ENCODE data around the gene MAML3.
"Not testable (repeated sequence)": the region's sequence is repeated elsewhere in the genome, so short reads cannot be mapped to it uniquely, and the experiment has no call there.

The MAML3 gene

DNA sequence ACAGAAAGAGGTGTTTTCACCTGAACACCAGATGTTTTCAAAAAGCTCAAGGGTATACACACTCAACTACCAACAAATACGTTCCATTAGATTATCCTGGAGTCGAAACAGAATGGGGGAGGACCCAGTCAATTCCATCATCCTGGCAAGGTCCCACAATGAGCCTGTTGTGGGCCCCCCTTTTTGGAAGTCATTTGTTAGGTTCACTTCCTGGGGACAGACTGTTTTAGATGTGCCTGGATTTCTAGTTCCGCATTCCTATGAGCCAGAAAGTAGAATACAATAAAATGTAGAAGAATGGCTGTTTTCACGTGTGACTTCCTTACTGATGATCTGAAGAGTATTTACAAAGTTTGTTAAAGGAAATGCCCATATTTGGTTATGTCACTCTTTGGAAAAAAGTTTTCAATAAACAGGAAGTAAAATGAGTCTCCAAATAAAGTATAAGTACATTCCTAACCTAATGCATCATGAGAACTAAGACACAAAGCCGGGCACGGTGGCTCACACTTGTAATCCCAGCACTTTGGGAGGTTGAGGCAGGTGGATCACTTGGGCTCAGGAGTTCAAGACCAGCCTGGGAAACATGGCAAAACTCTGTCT, 192.5 kb downstream of the MAML3 start:
- DNase-seq (ENCODE audit: low read depth) = no peak

DNA sequence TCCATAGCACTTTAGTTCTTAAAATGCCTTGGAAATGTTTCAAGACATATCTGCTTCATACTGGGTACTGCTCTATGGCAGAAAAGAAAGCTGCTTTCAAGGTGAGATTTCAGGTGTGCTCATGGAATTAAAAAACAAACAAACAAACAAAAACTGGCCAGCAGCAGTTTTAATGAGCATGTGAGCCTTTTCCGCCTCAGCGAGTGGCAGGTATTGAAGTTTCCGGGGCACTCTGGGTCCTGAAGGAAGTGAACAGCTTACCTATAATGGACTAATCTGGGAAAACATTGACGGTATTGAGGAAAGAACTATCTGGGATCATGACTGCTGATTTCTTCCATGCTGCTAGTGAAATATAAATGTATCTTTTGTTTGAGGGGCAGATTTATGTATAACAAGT, 194.6 kb downstream of the MAML3 start:
- no peak for DNase-seq (ENCODE audit: low read depth)

DNA sequence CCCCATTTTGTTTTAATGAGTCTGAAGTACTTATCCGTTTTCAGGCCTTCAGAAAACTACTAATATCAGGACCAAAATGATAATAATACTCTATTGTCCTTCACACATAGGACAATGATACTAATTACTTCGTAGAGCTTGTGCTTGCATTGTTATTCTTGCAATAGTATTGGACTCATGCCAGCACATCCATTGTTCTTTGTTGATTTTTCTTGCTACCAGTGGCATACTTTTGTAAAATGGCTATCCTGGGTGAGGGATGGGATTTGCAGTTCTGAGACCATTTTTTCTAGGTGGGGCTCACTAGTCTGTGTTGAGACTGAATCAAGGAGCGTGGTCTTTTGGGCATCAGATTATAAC, 195.3 kb downstream of the MAML3 start:
- DNase-seq (ENCODE audit: low read depth) = no peak

DNA sequence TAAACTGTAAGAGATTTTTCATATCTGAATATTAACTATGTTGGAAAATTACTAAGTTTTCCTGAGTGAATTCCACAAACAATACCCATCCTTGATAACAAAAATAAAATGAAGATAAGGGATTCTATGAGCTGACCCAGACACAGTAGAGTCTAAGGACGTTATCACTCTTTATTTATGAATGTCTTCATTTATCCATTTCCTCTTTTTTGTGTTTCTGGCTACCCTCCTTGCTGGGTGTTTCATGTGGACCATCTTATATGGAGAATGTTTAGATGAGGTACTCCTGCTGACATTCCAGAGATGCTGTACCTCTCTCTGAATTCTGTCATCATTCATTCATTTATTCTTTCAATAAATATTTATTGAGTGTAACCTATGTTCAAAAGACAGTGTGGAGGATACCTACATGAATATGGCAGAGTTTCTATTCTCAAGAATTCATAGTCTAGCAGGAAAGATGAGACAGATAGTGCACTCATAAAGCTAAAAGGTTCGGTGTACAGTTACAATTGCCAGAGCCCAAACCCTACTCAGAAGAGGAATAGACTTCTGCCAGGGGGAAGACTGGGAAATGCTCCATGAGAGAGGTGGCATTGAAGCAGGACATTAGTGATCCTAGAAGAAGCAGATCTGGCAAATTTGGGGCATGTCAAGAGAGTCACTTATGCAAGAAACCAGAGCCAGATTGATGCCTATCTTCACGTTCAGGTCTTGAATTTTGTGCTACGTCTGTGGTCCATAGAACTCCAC, 195.8 kb downstream of the MAML3 start:
- DNase-seq (ENCODE audit: low read depth) = no peak

DNA sequence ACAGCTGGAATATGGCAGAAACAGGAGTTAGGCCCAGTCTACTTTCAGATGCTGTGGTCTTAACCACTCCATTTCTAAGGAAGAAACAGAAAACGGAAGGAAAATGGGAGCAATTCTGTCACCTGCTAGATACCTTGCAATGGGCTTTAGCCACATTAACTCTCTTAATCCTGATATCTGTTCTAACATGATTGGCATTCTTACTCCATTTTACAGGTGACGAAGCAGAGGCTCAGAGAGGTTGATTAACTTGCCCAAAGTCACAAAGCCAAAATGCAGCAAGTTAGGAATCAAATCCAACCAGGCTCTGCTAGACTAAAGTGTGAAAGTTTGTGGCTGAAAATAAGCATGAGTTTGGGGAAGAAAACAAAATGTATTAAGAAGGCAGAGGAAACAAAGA, 196.9 kb downstream of the MAML3 start:
- DNase-seq (ENCODE audit: low read depth) = no peak

DNA sequence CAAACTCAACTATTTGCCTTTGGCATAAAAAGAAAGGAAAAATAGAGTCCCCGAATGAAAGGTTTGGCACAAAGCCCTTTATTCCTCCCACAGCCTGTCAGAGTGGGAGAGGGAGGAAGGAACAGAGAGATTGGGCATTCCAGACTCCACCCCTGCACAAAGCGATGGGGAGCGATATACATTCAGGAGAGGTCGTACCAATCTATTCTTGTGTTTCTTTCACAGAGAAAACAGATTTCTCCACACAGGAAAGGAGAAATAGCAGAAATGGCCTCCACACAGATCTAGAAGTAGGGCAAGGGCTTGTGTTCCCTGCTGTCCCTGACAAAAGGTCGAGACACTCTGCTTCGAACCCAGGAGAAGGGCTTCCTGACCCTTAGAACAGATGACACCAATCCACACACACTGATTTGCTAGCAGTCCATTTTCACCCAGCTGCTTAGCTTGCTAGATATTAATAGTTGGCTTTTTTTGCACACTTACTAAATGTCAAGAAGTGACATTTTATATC, 197.4 kb downstream of the MAML3 start:
- no peak for DNase-seq (ENCODE audit: low read depth)

DNA sequence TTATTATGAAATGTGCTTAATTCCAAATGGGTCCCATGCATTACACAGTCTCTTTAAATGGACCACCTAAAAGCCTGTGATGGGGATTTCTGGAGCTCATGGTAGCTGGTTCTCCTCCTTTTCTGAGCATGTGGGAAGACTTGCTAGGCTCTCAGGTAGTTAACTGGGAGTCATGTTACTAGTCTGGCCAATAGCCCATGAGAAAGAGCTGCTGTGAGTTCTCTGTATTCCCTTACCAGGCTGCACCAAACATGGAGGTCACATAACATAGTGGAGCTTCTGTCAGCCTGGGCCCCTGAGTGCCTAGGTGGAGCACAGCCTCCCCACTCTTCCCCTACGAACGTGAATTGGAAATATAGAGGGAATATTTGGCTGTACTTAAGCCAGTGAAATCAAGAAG, 198.4 kb downstream of the MAML3 start:
- DNase-seq (ENCODE audit: low read depth) = no peak

DNA sequence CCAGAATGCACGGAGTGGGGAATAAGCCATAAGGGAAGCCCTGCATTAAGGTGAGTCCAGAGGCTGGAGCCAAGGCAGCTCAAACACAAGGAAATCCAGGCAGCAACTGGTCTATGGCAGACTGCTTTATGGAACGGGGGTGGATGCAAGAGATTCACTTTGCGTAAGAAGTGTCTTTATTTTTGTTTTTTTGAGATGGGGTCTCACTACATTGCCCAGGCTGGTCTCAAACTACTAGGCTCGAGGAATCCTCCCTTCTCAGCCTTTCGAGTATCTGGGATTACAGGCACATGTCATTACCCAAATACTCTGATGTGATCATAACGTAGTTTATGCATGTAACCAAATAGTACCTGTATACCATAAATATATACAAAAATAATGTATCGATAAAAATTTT, 199.5 kb downstream of the MAML3 start:
- no peak for DNase-seq (ENCODE audit: low read depth)

DNA sequence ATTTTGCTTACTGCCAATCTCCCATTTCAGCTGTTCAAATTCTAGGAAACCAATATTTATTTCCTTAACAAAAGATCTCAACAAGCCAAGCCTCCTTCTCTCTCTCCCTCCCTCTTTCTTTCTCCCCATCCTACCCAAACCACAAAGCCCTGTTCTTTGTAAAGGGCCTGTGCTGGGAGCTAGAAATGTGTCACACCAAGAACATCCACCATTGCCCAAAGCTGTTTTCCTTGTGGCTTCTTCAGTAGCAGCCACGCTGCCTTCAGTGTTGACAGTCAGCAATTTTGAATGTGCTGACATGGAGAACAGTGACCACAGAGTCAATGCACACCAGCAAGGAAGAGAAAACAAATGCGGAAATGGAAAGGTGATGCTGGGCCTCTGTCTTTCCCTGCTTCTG, 203.0 kb downstream of the MAML3 start:
- DNase-seq (ENCODE audit: low read depth) = no peak

DNA sequence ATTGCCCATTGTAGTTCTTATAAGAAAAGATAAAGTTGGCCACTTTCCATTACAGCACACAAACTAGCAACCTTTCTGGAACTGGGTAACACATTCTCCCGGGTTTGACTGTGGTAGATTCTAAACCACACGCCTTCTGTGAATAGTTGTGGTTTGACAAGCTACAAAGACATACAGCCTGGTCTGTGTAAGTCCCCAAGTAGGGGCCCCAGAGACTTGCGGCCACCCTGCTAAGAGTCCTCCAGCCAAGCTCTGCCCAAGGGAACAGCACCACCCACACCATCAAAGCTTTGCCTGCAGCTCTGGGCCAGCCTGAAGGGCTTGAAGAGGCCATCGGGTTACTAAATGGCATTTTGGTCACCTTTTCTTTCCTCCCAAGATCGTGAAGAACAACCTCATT, 203.4 kb downstream of the MAML3 start:
- DNase-seq (ENCODE audit: low read depth) = no peak

DNA sequence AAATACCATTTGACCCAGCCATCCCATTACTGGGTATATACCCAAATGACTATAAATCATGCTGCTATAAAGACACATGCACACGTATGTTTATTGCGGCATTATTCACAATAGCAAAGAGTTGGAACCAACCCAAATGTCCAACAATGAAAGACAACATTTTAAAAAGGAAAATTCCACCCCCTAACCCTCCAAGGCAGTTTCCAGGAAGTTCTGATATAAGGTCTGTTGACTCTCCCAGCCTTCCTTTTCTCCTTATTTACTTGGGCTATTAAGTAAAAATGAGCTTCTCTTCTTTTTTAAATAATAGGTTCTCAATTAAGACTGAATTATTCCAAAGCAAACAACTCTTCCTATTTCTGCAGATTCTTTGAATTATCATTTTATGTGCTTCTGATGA, 209.1 kb downstream of the MAML3 start:
- not testable (repeated sequence) for DNase-seq (ENCODE audit: low read depth)

DNA sequence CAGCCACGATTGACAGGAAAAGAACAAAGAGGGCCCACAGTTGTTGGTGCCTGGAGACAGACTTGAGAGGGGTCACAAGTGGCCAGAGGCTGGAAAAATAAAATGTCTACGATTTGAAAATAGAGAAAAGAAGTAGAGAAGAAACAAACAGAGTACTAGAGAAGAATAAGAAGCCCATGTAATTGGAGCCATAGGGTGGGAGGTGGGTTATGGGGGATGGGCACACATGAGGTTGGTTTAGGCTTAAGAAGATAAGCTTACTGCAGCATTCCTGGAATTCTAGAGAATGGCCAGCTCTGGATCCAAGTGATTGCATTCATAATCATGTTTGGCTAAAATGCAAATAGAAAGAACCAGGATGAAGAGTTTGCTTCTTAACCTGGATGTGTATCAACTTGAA, 210.7 kb downstream of the MAML3 start:
- no peak for DNase-seq (ENCODE audit: low read depth)

DNA sequence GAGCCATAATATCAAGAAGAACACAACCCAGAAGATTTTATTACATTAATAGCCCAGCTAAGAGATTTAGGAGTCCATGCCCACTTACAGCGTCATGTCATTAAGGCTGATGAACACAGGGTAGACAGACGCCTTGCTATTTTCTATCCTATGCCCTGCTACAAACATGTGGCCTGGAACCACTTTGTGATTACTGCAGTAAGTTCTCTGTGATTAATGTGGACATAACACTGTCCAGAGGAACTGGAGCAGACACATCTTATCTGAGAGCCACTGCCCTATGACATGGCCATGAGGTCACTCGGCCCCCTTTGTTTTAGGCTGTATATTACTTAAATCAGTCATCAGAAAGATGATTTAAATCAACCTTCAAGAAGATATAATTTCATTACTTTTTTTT, 211.7 kb downstream of the MAML3 start:
- no peak for DNase-seq (ENCODE audit: low read depth)

DNA sequence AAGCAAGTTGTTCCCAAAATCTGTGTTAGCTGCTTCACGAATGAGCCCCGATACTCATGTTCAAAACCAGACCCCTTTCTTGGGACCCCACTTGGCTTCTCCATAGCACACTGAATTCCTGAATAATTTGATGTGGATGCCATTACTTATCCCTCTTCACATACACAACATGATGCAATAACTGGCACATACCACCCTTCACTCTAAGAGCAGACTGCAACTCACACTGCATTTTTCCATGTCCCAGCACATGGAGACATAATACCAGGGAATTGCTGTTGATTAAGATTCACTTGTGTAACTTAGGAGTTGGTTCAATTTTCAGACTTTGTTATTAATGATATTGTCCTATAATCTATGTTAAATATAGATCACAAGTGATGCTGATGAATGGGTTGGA, 213.4 kb downstream of the MAML3 start:
- DNase-seq (ENCODE audit: low read depth) = no peak

DNA sequence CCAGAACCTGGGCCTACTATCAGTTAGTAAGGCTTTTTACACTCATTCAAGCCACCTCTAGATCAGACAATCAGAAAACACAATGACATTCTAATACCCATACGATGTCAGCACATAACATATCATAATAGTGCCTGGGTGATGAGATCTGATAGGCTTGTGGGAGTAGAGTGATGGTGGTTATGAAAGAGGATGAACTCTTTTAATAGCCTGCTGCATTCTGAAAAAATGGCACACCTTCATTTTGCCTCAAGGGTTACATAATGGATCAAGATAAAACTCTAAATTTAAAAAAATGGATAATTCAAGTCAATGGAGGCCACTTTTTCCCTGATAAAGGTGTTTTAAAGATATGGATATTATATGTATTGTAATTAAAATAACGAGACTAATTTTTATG, 215.6 kb downstream of the MAML3 start:
- no peak for DNase-seq (ENCODE audit: low read depth)

DNA sequence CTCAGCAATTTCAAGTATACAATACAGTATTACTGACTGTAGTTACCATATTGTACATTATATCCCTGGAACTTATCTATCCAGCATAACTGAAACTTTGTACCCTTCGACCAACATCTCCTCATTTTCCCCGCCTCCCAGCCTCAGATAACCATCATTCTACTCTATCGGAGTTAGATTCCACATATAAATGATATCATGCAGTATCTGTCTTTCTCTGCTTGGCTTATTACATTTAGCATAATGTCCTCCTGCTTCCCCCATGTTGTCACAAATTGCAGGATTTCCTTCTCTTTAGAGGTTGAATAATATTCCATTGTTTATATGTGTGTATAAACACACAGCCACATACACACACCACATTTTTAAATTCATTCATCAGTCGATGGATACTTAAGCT, 218.1 kb downstream of the MAML3 start:
- no peak for DNase-seq (ENCODE audit: low read depth)

DNA sequence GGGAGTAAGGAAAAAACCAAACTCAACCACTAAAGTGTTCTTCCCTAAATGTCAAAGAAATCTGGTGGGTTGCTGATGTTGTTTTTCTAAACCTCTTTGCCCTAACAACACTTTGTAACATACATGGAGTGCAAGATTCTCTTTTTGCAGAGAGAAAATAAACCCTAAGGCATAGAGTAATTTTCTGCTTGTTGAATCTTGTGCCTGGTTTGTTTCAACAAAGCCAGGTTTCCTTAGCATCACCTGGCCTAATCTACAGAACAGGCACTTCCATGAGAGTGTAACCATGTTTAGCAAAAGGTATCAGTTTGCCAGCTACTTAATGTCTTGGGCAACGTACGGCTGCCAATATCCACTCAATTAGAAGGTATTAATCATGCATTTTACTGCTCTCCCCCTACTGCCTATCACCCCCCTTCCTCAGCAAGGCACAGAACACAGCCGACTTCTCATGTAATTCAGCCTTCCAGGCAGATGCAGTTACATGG, 219.2 kb downstream of the MAML3 start:
- no peak for DNase-seq (ENCODE audit: low read depth)

DNA sequence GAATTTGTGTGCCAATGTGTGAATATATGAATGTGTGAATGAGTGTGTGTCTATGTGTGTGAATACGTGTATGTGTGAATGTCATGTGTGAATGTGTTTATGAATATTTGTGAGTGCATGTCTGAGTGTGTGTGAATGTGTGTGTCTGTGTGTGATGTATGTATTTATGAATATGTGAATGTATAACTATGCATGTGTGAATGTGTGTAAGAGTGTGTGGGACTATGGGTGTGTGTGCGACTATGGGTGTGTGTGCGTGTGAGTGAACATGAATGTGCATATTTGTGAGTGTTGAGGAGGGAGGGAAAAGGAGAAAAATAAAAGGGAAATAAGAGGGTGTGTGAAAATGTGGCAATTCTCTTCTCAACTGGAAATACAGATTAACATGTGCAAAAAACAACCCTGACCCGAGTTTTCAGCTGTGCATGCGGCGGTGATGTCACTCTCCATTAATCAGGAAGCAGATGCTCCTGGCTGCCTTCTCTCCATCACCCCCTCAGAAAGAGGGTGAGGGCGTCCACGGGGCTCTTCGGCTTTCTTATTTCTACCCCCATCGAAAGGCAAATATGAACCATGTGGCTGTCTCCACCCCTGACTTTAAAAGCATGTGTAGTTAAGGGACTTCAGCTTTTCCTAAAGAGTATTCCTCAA, 219.8 kb downstream of the MAML3 start:
- DNase-seq (ENCODE audit: low read depth) = no peak

DNA sequence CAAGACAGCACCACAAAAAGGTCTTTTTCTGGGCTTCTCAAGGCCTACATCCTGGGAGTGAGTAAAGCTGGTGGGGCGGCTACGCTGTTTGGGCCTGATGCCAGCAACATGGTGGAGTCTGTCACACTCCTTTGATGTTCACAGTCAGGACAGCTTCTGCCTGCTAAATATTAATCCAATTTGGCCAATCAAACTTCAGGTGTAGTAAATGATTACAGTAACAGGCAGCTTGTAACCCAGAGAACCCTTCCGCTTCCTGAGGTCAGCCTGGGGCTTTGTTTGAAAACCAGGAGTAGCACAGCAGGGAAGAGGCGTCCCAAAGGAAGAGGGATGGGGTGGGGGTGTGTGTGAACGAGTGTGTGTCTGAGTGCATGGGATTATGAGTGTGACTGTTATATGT, 220.4 kb downstream of the MAML3 start:
- no peak for DNase-seq (ENCODE audit: low read depth)

DNA sequence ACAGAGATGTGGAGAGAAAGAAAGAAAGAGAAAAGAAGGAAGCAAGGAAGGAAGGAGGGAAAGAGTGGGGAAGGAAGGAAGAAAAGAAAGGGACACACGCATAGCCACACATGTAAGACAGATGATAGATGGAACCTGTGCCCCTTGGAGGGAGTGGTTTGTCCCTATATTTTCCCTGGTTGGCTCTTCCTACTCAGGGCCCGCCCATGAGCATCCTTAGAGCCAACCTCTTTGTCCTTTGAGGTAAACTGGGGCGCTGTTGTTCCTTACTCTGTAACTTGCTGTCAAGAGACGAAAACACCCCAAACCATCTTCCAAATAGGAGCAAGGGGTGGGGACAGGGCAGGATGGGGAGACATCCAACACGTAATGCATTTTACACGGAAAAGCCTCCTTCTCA, 220.9 kb downstream of the MAML3 start:
- DNase-seq (ENCODE audit: low read depth) = no peak

DNA sequence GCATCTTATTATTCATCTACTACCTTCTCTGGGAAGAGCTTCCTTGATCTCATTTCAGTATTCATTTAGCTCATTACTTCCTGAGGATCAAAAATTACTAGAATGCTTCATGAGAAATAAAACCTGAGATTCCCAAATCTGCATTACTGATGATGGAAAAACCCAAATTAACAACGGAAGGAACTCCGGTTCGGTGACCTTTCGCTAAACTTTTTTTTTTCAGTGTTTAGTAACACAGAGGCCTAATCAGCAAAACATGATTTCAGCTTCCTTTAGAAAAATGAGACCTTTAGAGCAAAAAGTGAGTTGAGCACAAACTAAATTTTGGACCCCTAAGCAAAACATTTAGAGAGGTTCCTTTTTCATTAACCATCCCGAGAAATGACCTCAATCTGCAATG, 229.2 kb downstream of the MAML3 start:
- DNase-seq (ENCODE audit: low read depth) = no peak

DNA sequence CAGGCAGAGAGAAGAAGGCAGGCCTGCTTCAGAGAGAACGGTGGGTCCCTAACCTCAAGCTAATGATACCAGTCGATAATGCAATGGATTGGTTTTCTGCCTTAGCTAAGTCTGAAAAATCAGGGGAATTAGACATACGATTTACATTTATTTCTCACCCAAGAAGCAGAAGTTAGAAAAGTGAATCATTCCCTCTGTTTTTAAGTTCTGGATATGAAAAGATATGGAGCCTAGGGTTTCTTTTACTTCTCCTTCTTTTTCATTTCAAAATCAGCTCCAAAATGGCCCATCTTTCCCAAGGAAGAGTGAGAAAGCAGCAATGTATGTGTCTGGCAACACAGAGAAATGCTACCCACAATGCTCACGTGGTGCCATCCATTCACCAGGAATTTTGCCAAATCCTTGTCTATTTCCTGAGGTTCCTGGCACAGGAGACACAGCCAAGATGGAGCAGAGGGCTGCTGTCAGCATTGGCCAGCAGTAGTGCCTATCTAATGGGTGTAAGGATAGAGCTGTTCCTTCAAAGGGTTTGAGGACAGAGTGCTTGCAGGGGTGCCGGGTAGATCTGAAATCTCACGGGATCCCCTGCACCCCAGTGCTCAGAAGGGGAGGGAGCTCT, 231.5 kb downstream of the MAML3 start:
- no peak for DNase-seq (ENCODE audit: low read depth)
